Adrenal gland (tissue), 19 donors: ENCODE measurements around the gene TAF12. TPM values are rescaled to one million over a fixed set of nuclear protein-coding genes. Genes with fewer than 3 reads are reported as not detected.
A peak's percentile ranks its signal among the peaks of the same experiment; 100 is the strongest.
"Not testable (repeated sequence)": the region's sequence is repeated elsewhere in the genome, so short reads cannot be mapped to it uniquely, and the experiment has no call there.

ENCODE experiments used
- DNase-seq, 7 donors: peaks; one replicate each; pipeline ENCODE4 v3.0.0-alpha.2; 2019 to 2020
- H3K27ac ChIP-seq, 5 donors: fragments of 200-600 bp; sonication (generic) in 4 of 5; 1 replicate in 3 of 5; 2 replicates in 2 of 5; pipeline versions ENCODE4 v1.5.1 to v1.8.0; 2016 to 2020; ENCODE audit warnings: mild to moderate bottlenecking in 1 of 5
- H3K27me3 ChIP-seq: fragments of 200-600 bp; 2 replicates; pipeline ENCODE4 v1.8.0; 2021
- H3K36me3 ChIP-seq, 2 donors: fragments of 200-600 bp; replicated peaks in 1 of 2; 1 replicate in 1 of 2; 2 replicates in 1 of 2; pipeline versions ENCODE4 v1.5.1 to v1.8.0; 2018 to 2022
- H3K4me1 ChIP-seq, 2 donors: fragments of 200-600 bp; replicated peaks in 1 of 2; 1 replicate in 1 of 2; 2 replicates in 1 of 2; pipeline versions ENCODE4 v1.5.1 to v1.8.0; 2018 to 2021
- H3K4me3 ChIP-seq, 4 donors: fragments of 200-600 bp; sonication (generic) in 3 of 4; one replicate each; pipeline ENCODE4 v1.5.1; 2016 to 2018
- H3K9me3 ChIP-seq, 3 donors: fragments of 200-600 bp; sonication (generic) in 1 of 3; replicated peaks in 1 of 3; 1 replicate in 2 of 3; 2 replicates in 1 of 3; pipeline versions ENCODE4 v1.5.1 to v1.8.0; 2016 to 2021
- CTCF ChIP-seq, 6 experiments: fragments of 450-650 bp in 4 of 6; fragments of 200-600 bp in 2 of 6; sonication (generic) in 1 of 6; IDR thresholded peaks; 1 replicate in 5 of 6; 2 replicates in 1 of 6; pipeline versions ENCODE4 v1.5.1 to v1.8.0; 2016 to 2021; ENCODE audit warnings: antibody characterized with exemption in 6 of 6, mild to moderate bottlenecking in 2 of 6, moderate library complexity in 1 of 6
- POLR2A ChIP-seq, 2 donors: fragments of 450-650 bp; IDR thresholded peaks; one replicate each; pipeline ENCODE4 v1.6.1; 2017; ENCODE audit warnings: antibody characterized with exemption in 2 of 2, mild to moderate bottlenecking in 2 of 2, moderate library complexity in 1 of 2
- WGBS, 4 donors: extraction: QIAGEN DNeasy Blood & Tissue Kit in 2 of 4; methylation state at CpG; one replicate each; pipeline versions ENCODE4 v1.1.5 to v1.1.7; 2013 to 2017; 5-methylcytosine and 5-hydroxymethylcytosine counted together
- intact Hi-C, 2 donors: fragments of 100-400 bp; cut with DNase I; formaldehyde crosslinking; loops; one replicate each; pipeline versions ENCODE4 v1.14.1 to v1.15.0; 2022 to 2023
- long read RNA-seq, 10 donors: library from polyadenylated mRNA in 3 of 10; unstranded in 2 of 10; stranded (forward) in 1 of 10; transcript quantifications; one replicate each; pipeline ENCODE4 v2.0.0 and lab custom pipeline, GENCODE V29; 2021 to 2026
- polyA plus RNA-seq, 3 donors: library from polyadenylated mRNA; stranded (reverse); fragments of 200-250 nt in 2 of 3; fragments of 350-450 nt in 1 of 3; fragmentation: Illumina TruSeq in 1 of 3; extraction: RNeasy Lipid Tissue Mini Kit (QIAGEN cat#74804) in 1 of 3; gene quantifications; one replicate each; pipeline ENCODE4 v1.2.3, GENCODE V29; 2013 to 2014
- total RNA-seq, 9 donors: library from RNA; depleted of rRNA in 4 of 9; stranded (reverse); fragments of >200 nt in 4 of 9; fragments of 120-200 nt in 1 of 9; fragmentation: NEBNext Ultra II Directional in 1 of 9; extraction: Animal tissue kit (Norgen Biotek cat#: 25700) in 1 of 9; gene quantifications; one replicate each; pipeline versions ENCODE4 v1.1.0 to v1.2.4, GENCODE V29; 2013 to 2023
- donor health status: healthy with polysubstance abuse.
- donor health status: Bipolar disorder and iron deficiency.
- donor health status: DM: yes; HTN: yes; CAD: no.
- donor health status: DM: no; HTN: no; CAD: no.
- donor health status: DM: no; HTN: no; CAD: no.
- donor health status: DM: yes; HTN: yes; CAD: no.

TAF12 gene, protein sequence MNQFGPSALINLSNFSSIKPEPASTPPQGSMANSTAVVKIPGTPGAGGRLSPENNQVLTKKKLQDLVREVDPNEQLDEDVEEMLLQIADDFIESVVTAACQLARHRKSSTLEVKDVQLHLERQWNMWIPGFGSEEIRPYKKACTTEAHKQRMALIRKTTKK
- total RNA-seq: 10 to 100 TPM; 12.2 to 26.8 (median 19.2) TPM
- polyA plus RNA-seq: 10 to 100 TPM; 24.8 to 35.0 (median 28.2) TPM
- long read RNA-seq, donor 1, transcript TAF12-202 (6 exons, 1,334 nt): major isoform, 8 of 8 reads
- long read RNA-seq, donor 1, partial matches to known transcripts: 0 of 8 reads
- long read RNA-seq, donor 1, other reads (novel, unspliced or antisense): 0 of 8 reads
- long read RNA-seq, donor 2, transcript TAF12-202 (6 exons, 1,334 nt): major isoform, 7 of 7 reads
- long read RNA-seq, donor 2, partial matches to known transcripts: 0 of 7 reads
- long read RNA-seq, donor 2, other reads (novel, unspliced or antisense): 0 of 7 reads
- long read RNA-seq, donor 3, transcript TAF12-202 (6 exons, 1,334 nt): major isoform, 10 of 10 reads
- long read RNA-seq, donor 3, partial matches to known transcripts: 0 of 10 reads
- long read RNA-seq, donor 3, other reads (novel, unspliced or antisense): 0 of 10 reads
- long read RNA-seq, donor 4, transcript TAF12-202 (6 exons, 1,334 nt): major isoform, 17 of 18 reads
- long read RNA-seq, donor 4, partial matches to known transcripts: 0 of 18 reads
- long read RNA-seq, donor 4, other reads (novel, unspliced or antisense): 1 of 18 reads
- long read RNA-seq, donor 5, transcript TAF12-202 (6 exons, 1,334 nt): major isoform, 33 of 40 reads
- long read RNA-seq, donor 5, partial matches to known transcripts: 1 of 40 reads
- long read RNA-seq, donor 5, other reads (novel, unspliced or antisense): 5 of 40 reads
- long read RNA-seq, donor 6, transcript TAF12-202 (6 exons, 1,334 nt): major isoform, 20 of 25 reads
- long read RNA-seq, donor 6, partial matches to known transcripts: 0 of 25 reads
- long read RNA-seq, donor 6, other reads (novel, unspliced or antisense): 4 of 25 reads
- long read RNA-seq, donor 7, transcript TAF12-202 (6 exons, 1,334 nt): major isoform, 5 of 5 reads
- long read RNA-seq, donor 7, partial matches to known transcripts: 0 of 5 reads
- long read RNA-seq, donor 7, other reads (novel, unspliced or antisense): 0 of 5 reads
- long read RNA-seq, donor 8, transcript TAF12-202 (6 exons, 1,334 nt): major isoform, 9 of 14 reads
- long read RNA-seq, donor 8, partial matches to known transcripts: 0 of 14 reads
- long read RNA-seq, donor 8, other reads (novel, unspliced or antisense): 5 of 14 reads
- long read RNA-seq, donor 9, transcript TAF12-202 (6 exons, 1,334 nt): major isoform, 8 of 8 reads
- long read RNA-seq, donor 9, partial matches to known transcripts: 0 of 8 reads
- long read RNA-seq, donor 9, other reads (novel, unspliced or antisense): 0 of 8 reads
- long read RNA-seq, donor 10, transcript TAF12-202 (6 exons, 1,334 nt): major isoform, 6 of 6 reads
- long read RNA-seq, donor 10, partial matches to known transcripts: 0 of 6 reads
- long read RNA-seq, donor 10, other reads (novel, unspliced or antisense): 0 of 6 reads

DNA sequence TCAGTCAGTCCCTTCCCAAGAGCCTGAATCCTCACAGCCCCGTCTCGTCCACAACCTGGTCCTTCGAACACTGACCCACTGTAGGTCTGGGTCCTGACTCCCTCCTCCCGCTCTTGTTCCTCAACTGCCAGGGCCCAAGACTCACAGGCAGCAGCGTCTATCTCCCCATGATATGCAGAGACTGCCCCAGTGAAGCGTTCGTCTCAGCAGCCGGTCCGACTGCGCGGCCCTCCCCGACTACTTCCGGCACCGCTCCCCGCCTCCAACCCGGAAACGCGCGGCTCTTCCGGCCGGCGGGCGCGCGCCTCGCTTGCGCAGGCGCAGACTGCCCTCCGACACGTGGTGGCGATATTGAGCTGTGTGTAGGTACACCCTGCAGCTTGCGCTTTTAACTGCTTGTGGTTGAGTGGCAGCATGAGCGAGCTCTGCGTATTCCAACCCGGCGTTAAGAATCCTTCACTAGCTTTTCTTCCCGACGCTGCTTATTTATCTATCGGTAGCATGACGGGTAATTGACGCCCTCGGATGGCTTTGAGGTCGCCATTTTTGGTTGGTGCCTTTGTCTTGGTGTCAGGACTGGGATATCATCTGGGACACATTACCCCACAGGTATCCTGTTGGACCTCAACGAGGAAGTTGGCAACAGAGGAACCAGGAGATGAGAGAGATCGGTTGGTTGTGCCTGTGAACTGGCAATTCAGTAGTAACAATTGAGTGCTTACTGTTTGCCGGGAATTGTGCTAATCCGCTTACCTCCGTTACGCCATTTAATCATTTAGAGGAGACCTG lies at the start of gene TAF12:
TAF12 (minus strand) TSS at position 221 of the 789 bp plus-strand sequence. CDS start 20,986 bp downstream, outside the sequence.
- H3K9me3 ChIP-seq: no peaks in the 10 kb centered on the region
- WGBS, 4 donors: 0 to 1% (median 1%) methylated on average over 9 to 49 of the region's 49 CpGs
- intact Hi-C loops: no loop called here
- no peaks in the 10 kb centered on the region for H3K36me3 ChIP-seq
- peaks cover 8 to 35% of the 10 kb centered on the region in 2 donors for H3K4me1 ChIP-seq
- H3K4me3 ChIP-seq: peak within 1 kb of the TSS in 3 of 4 donors; percentile 69 to 77 (median 75)
- DNase-seq: peak; percentile 91 to 96 (median 94)
- peak; percentile 96 to 99 for TF ChIP-seq POLR2A (IDR thresholded peaks at IDR 0.05)
- peak in 4 of 6 experiments; percentile 27 to 41 (median 38) for TF ChIP-seq CTCF (IDR thresholded peaks at IDR 0.05)
- H3K27ac ChIP-seq: peak within 1 kb of the TSS; percentile 74 to 94 (median 91)
- H3K27me3 ChIP-seq: no peaks in the 10 kb centered on the region

GRCh38 chr1:28691627-28692026 lies 48.8 kb upstream of the TAF12 start:
- H3K9me3 ChIP-seq, DNase-seq, H3K4me3 ChIP-seq, H3K4me1 ChIP-seq, H3K27ac ChIP-seq, intact Hi-C loops, H3K27me3 ChIP-seq: not testable (repeated sequence)
- H3K36me3 ChIP-seq: peaks cover 0 to 30% of the 10 kb centered on the region in 2 donors
- WGBS, 4 donors: 80 to 97% (median 88%) methylated on average over 1 of the region's 1 CpG

DNA sequence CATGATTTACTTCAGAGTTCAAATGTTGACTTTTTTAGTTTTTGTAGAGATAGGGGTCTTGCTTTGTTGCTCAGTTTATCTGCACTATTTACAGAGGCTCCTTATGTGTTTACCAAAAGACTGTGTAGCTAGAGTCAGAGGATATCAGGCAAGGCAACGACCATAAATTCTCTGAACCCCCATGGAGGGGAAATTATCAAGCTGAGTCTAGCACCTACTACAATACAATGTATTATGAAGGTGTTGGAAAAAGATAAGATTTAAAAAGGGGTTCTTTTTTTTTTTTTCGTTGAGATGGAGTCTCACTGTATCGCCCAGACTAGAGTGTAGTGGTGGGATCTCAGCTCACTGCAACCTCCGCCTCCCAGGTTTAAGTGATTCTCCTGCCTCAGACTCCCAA lies 42.1 kb upstream of the TAF12 start:
- no peaks in the 10 kb centered on the region for H3K27me3 ChIP-seq
- H3K9me3 ChIP-seq: no peaks in the 10 kb centered on the region
- intact Hi-C loops: no loop called here
- DNase-seq: no peak
- no peak for TF ChIP-seq POLR2A (IDR thresholded peaks at IDR 0.05)
- TF ChIP-seq CTCF (IDR thresholded peaks at IDR 0.05): no peak
- no peak overlapping the region for H3K4me3 ChIP-seq
- WGBS, 4 donors: 90 to 96% (median 93%) methylated on average over 4 of the region's 4 CpGs
- no peaks in the 10 kb centered on the region for H3K4me1 ChIP-seq
- H3K36me3 ChIP-seq: peaks cover 0 to 9% of the 10 kb centered on the region in 2 donors
- H3K27ac ChIP-seq: no peak overlapping the region
